ENCODE data around the gene TMEM132D.

TMEM132D gene

GRCh38 chr12:129351481-129351880 is 552.3 kb downstream of the TMEM132D start:
- no peak for DNase-seq (ENCODE audit: low spot score)

- no peak for DNase-seq (ENCODE audit: low spot score)
These were observed 564.5 kb downstream of the TMEM132D start for GRCh38 chr12:129339336-129339735.

DNA sequence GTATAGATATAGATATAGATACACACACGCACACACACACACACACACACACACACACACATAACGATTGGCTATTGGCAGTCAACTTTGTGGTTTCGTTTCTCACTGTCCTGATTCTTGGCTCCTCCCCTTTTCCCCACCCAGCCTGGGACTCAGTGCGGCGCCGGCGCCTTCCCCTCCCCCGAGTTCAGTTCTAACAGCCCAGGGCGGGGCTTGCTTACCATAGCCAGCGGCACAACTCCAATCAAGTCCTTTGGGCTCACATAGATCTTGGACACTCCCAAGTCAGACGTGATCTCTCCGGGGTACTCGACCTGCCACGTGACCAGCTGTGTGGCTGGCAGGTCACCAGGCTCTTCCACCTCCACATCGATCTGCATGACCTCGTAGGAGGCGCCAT is 566.4 kb downstream of the TMEM132D start:
- no peak for DNase-seq (ENCODE audit: low spot score)

GRCh38 chr12:129335773-129336172 is 568.1 kb downstream of the TMEM132D start:
- no peak for DNase-seq (ENCODE audit: low spot score)

DNA sequence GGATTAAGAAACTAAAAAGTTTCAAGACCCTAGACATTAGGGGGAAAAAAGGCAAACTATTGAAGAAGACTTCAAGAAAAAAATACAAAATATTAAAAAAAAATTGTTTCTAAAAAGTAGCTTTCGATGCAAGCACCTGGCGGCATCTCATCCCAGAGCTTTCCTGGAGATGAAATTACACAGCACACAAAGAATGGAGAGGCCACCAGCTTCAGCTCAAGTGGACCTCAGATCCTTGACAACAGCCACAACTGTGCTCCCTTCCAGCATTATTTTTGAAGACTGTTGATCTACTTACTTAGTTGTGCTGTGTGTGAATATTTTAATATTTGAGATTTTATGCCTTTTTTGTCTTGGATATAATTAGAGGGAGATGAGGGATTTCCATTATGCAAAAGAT is 571.5 kb downstream of the TMEM132D start:
- DNase-seq (ENCODE audit: low spot score): no peak

- no peak for DNase-seq (ENCODE audit: low spot score)
These were observed 572.3 kb downstream of the TMEM132D start for GRCh38 chr12:129331356-129332085.

DNA sequence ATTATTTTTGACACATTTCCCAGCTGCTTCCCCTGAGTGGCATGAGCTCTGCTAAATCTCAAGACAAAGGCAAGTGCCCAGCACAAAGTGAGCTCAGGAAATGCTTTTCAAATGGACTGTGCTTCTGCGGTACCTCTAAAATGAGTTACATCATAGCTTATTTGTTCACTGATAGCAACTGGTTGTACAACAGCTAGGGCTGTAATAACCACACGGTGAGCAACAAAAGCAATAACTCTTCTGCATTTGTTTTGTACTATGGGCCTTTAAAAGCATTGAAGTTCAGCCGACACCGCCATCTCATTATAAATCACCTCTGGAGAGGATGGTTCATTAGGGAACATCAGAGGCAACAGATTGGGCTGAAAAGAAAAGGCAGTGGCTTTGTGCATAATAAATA is 575.6 kb downstream of the TMEM132D start:
- no peak for DNase-seq (ENCODE audit: low spot score)

GRCh38 chr12:129325566-129325965 is 578.3 kb downstream of the TMEM132D start:
- no peak for DNase-seq (ENCODE audit: low spot score)

GRCh38 chr12:129312048-129312447 is 591.8 kb downstream of the TMEM132D start:
- DNase-seq (ENCODE audit: low spot score): no peak

GRCh38 chr12:129310346-129310745 is 593.5 kb downstream of the TMEM132D start:
- DNase-seq (ENCODE audit: low spot score): no peak

DNA sequence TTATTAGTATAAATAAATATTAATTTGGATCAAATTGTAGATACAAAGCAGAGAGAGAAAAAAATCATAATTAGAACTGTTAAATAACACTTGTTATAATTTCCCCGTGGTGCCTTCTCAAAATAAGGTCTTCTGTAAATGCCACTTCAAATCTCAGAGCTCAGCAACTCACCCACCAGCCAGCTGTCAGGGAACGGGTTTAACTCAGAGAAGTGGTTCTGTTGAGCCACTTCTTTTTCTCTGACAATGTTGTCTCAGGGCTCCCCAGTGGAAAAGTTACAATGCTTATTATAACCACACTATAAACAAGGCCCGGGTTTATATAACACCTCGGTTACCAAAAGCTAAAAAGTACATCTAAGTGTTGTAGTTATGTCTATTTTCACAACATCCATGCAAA is 598.0 kb downstream of the TMEM132D start:
- DNase-seq (ENCODE audit: low spot score): no peak

DNA sequence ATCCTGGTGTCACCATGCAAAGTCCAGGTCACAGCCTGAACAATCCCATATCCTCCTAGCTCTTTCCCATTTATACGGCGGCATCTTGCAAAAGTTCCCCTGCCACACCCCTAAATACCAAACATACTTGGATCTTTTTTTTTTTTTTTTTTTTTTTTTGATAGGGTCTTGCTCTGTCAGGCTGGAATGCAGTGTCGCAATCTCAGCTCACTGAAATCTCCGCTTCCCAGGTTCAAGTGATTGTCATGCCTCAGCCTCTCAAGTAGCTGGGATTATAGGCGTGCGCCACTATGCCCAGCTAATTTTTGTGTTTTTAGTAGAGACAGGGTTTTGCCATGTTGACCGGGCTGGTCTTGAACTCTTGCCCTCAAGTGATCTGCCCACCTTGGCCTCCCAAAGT is 599.3 kb downstream of the TMEM132D start:
- no peak for DNase-seq (ENCODE audit: low spot score)

- no peak for DNase-seq (ENCODE audit: low spot score)
These were observed 603.8 kb downstream of the TMEM132D start for GRCh38 chr12:129300011-129300410.

DNA sequence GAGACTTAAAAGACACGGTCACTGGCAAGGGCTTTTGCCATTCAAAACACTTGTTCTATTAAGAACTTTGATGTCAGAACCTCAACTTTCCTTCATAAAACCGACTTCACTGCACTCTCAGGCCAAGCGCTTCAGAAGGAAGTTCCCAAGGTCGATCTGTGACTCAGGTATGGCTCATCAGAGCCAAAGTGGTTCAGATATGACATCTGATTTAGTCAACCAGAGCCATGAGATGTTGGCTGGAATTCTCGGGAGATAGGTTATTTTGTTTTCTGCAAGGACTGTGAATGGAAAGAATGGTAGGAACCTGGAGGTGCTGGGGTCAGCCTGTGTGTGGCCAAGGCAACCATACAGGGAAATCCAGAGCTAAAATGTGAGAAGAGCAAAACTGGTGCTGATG is 604.9 kb downstream of the TMEM132D start:
- no peak for DNase-seq (ENCODE audit: low spot score)

- no peak for DNase-seq (ENCODE audit: low spot score)
These were observed 607.2 kb downstream of the TMEM132D start for GRCh38 chr12:129296671-129297070.

GRCh38 chr12:129294868-129295267 is 609.0 kb downstream of the TMEM132D start:
- no peak for DNase-seq (ENCODE audit: low spot score)

GRCh38 chr12:129279771-129280170 is 624.1 kb downstream of the TMEM132D start:
- no peak for DNase-seq (ENCODE audit: low spot score)

GRCh38 chr12:129276361-129277060 is 627.3 kb downstream of the TMEM132D start:
- no peak for DNase-seq (ENCODE audit: low spot score)

GRCh38 chr12:129269756-129270495 is 633.9 kb downstream of the TMEM132D start:
- no peak for DNase-seq (ENCODE audit: low spot score)

GRCh38 chr12:129258781-129259318 is 645.0 kb downstream of the TMEM132D start:
- DNase-seq (ENCODE audit: low spot score): no peak

- no peak for DNase-seq (ENCODE audit: low spot score)
These were observed 646.3 kb downstream of the TMEM132D start for GRCh38 chr12:129257524-129257923.

DNA sequence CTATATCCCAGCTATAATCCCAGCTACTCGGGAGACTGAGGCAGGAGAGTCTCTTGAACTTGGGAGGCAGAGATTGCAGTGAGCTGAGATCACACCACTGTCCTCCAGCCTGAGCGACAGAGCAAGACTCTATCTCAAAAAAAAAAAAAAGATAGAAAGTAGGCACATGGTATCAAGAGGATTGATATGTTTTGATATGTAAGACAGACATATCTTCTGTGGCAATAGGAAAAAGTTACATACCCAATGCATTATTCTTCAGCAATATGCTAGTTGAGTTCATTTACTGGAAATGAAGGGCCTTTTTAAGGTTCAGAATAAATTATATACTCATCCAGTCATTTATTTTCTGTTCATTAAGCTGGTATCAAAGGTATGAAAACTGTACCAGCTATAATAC is 657.2 kb downstream of the TMEM132D start:
- DNase-seq (ENCODE audit: low spot score): no peak

DNA sequence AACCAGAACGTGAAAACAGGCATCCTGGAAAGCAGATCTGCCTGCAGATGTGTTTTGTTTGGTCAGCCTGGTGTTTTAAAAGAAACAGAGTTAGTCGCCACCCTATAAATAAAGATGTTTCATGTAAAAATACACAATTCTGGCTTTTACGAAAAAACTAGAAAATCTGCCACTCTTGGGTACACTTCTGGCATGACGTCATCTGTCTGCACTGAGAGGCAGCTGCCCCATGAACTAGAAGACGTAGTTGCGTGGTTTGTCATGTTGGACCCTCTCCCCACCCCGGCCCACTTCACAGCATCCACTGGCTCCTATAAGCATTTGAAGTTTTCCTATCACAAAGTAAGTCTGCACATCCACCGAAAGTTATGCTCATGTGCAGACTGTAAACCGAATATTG is 658.1 kb downstream of the TMEM132D start:
- DNase-seq (ENCODE audit: low spot score): no peak
